NCI-H2081 (cell line): ENCODE data around the gene C10orf62.
"Not testable (repeated sequence)": the region's sequence is repeated elsewhere in the genome, so short reads cannot be mapped to it uniquely, and the experiment has no call there.

Experiments used
- DNase-seq, 2 experiments: peaks; one replicate each; lab custom pipeline; 2025; lab: John Stamatoyannopoulos, UW

Gene C10orf62

DNA sequence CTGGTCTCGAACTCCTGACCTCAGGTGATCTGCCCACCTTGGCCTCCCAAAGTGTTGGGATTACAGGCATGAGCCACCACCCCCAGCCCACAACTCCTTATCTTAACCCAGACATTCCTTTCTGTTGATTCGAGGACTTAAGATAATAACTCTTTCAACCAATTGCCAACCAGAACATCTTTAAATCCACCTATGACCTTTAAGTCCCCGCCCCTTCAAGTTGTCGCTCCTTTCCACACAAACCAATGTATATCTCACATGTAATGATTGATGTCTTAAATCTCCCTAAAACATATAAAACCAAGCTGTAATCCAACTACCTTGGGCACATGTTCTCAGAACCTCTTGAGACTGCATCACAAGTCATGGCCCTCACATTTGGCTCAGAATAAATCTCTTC, 24.7 kb upstream of the C10orf62 start:
- DNase-seq: no peak

DNA sequence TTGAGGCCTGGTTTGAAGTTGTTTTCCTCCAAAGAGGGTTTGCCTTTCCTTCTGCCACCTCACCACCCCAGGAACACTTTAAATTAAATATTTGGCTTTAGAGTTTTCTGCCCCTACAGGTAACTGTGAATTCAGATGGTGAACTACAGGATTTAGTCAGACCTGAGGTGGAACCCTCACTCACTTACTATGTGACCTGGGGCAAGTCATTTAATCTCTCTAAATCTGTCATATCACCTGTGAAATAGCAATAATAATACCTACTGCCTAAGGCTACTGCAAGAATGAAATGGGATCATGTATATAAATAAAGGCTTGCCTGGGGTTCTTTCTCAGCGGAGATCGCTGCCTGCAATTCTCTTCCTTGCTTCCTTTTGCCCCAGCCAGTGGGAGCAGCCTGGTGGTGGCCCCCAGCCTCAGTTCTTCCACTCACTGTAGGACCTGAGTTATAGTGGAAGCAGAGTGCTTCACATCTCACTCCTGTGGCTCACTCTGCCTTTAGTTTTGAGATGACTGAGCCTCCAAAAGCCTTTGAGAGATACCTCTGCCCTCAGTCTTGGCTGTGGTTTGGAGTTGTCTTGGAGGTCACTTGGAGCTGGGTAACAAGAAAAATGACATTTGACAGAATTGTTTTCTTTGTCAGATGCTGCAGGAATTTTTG, 23.1 kb upstream of the C10orf62 start:
- DNase-seq: no peak

DNA sequence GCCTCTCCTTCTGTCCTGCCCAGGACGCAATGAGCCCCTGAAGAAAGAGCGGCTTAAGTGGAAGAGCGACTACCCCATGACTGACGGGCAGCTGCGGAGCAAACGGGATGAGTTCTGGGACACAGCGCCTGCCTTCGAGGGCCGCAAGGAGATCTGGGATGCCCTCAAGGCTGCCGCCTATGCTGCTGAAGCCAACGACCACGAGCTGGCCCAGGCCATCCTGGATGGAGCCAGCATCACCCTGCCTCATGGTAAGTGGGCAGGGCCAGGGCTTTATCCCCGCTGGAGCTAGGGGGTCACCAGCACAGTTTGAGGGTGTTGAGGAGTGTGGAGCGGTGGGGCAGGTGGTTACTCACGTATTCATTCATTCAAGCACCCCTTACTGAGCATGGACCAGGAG, 21.6 kb upstream of the C10orf62 start:
- DNase-seq: no peak

DNA sequence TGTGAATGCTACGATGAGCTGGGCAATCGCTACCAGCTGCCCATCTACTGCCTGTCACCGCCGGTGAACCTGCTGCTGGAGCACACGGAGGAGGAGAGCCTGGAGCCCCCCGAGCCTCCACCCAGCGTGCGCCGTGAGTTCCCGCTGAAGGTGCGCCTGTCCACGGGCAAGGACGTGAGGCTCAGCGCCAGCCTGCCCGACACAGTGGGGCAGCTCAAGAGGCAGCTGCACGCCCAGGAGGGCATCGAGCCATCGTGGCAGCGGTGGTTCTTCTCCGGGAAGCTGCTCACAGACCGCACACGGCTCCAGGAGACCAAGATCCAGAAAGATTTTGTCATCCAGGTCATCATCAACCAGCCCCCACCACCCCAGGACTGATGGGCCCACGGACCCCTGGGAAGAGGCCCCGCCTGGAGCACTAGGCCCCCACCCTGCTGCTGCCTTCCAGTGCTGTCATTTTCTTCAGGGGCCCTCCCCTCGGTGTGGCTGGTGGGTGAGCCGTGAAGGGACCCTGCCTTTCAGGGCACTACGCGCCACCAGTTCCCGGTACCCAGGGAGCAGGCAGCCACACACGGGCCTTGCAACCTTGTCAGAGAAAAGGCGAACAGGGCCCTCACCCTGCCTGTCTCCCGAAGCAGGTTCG, 19.3 kb upstream of the C10orf62 start:
- no peak for DNase-seq

DNA sequence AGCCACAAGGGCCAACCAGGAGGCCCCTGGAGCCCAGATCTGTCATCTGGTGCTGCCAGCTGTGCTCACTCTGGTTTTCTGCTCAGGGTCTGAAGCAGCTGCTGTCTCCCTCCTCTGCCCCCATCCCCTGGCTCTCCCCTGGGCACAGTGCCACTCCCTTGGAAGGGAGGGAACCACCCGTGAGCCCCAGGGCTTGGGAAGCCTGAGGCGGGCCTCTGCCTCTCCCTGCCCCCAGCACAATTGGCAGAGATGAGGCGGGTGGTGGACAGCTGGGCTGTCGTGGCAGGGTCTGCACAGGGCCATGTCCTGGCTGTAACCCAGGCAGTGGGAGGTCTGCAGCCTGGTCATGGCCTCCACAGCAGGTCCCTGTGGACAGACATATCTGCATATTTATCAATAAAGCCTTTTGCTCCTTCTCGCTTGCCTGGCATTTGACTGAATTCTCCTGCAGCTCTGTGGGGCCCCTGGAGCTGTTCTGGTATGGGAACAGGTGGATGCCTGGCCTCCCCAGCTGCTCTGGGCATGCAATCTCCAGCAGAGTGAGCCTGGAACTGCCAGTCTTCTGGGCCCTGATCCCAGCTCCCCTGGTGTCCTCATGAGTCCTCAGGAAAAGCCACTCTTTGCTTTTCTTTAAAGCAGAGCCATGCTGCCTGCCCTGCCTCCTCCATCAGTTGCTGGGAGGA, 18.6 kb upstream of the C10orf62 start:
- no peak for DNase-seq

DNA sequence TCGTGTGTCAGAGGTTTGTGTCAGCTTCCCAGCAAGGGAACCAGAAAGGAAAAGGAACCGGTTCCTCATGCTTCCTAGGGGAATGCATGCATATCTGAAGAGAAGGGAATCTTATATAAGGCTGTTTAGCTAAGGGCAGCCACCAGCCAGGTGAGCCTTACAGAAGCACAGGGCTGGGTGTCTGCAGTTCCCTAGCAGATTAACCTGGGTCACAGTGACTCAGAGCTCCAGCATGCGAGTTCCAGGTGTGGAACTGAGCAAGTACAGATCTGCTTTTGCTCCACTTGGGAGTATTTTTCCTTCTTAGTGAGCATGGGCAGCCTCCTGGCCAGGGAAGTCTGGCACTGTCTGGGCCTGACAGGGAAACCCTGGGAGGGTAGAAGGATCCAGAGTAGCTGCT, 17.9 kb upstream of the C10orf62 start:
- DNase-seq: no peak

DNA sequence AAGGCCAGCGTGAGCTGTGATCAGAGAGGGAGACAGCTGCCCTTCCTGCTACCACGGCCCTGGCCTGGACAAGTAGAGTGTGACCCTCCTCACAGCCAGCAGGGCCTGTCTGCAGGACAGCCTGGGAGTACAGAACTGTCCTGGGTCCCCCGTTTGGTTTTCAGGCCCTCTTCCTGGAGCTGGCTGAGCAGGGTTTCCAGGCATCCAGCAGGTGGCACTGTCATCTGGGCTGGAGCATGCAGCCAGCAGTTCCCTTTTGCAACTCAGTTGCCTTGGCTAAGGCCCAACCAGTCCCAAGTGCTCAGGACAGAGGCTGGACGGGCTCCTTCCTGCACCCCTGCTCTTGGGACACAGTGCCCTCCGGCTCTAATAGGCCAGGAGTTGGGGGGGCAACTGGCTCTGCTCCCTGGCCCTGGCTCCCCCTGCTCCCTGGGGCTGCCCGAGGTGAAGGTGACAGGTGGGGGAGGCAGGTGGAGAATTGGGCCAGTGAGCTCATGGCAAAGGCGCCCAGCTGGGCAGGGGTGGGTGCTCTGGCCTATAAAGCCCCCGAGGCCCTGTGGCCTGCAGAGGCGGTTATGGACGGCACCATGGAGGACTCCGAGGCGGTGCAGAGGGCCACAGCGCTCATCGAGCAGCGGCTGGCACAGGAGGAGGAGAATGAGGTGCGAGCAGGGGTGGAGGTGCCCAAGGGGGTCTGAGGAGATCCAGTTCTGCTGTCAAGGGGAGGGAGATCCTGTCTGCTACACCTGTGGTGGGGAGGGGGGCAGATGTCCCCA, 17.1 kb upstream of the C10orf62 start, which contains the start of gene ANKRD2:
TSS of gene ANKRD2 (plus strand) at position 566 of the 776 bp plus-strand sequence. CDS start at position 576, 10 bp downstream.
- peak; percentile 16 to 24 for DNase-seq

DNA sequence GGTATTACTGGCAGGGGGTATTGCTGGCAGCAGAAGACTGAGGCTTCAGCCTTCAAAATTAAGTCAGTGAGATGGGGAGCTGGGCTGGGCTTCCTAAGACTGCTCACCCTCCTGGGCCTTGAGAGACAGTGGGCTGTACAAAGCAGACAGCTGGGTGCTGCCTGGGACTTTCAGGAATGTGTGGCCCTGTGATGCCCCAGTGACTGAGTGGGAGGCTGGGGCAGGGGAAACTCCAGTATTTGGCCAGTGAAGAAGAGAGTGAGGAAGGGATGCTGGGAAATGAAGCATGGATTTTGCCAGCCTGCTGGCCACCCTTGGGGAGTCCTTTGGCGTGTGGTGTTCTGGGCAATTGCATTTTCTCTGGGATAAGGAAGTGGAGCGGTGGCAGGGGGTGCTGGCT, 16.5 kb upstream of the C10orf62 start:
- no peak for DNase-seq

DNA sequence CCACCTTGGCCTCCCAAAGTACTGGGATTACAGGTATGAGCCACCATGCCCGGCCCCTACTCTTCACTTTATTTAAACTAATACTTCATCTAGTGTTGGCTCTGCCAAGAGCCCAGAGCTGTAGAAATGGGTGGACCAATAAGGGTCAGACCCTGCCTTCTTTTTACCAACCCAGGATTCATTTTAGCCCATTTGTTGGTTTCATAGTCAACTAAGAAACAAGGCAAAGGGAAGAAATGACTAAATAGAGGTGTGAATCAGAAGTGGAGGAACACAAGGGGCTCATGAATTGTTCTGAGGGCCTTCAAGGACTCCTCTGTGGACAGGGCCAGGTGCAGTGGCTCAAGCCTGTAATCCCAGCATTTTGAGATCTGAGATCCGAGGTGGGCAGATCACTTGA, 15.8 kb upstream of the C10orf62 start:
- DNase-seq: no peak

DNA sequence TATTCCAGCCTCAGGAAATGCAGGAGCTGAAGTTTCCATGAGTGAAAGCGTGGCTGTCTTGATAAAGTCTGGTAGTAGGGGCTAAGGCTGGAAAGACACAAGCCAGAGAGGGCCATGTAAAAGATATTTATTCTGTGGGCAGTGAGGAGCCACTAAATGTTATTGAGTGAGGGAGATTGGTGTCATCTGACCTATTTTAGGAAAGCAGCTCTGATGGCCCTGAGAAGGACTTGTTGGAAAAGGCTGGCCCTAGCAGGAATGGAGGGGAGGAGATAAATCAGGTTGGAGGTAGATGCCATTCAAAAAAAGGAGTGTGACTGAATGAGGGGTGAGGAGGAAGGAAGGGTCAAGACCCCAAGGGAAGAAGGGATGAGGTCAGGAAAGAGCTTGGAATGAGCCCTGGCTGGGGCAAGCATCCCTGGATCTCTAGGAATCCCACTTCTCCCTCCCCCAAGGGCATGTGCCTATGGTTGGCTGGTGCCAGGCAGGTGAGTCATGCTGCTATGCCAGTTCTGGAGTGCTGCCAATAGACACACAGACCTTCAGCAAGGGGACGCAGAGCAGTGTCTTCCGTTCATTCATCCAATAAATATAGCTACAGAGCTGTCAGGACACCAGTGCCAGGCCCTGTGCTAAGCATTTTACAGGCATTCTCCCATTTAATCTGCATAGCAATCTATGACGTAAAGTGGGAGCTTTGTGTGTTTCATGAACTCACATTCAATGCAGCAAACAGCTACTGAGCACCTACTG, 15.0 kb upstream of the C10orf62 start:
- DNase-seq: peak; percentile 63 to 79

DNA sequence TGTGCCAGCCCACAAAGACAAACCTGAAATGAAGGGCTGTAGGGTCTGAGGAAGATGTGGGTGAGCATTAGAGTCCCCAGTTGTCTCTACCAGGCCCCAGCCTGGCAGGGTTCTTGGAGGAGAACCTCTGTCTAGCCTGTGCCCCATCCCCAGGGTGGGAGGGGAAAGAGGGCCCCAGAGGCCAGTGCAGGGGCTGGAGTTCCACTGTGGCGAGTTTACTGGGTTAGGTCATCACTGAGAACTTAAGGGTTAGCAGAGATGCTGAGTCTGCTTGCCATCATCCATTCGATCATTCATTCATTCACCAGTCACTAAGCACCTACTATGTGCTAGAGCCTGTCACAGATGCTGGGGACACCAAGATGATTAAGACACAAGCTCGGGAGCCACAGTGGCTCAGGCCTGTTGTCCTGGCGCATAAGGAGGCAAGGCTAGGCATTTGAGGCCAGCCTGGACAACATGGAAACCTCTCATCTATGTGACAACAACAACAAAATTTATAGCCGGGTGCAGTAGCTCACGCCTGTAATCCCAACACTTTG, 14.3 kb upstream of the C10orf62 start:
- no peak for DNase-seq

DNA sequence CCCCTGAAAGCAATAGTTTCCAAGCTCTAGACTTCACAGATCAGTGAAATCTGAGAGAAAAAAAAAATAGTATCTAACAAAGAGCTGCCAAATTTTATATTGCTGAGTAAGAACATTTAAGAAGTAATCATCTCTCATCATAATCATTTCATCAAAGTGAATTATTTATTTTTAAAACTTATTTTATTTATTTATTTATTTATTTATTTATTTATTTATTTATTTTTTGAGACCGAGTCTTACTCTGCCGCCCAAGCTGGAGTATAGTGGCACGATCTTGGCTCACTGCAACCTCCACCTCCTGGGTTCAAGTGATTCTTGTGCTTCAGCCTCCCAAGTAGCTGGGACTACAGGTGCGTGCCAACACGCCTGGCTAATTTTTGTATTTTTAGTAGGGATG, 13.0 kb upstream of the C10orf62 start:
- DNase-seq: not testable (repeated sequence)

DNA sequence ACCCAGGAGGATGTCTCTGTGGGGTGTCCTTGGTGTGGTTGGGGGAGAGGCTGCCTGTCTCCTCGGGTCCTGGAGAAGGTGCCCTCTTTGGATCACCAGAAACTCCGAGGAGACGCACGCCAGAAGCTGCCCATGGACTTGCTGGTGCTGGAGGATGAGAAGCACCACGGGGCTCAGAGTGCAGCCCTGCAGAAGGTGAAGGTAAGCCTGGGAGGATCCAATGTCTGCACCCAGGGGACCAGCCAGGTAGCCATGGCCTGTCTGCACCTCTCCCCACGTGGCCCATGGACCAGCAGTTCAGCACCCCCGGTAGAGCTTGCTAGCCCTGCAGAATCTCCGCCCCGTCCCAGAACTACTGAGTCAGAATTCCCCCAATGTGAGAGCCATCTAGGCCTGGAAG, 11.8 kb upstream of the C10orf62 start:
- DNase-seq: no peak

DNA sequence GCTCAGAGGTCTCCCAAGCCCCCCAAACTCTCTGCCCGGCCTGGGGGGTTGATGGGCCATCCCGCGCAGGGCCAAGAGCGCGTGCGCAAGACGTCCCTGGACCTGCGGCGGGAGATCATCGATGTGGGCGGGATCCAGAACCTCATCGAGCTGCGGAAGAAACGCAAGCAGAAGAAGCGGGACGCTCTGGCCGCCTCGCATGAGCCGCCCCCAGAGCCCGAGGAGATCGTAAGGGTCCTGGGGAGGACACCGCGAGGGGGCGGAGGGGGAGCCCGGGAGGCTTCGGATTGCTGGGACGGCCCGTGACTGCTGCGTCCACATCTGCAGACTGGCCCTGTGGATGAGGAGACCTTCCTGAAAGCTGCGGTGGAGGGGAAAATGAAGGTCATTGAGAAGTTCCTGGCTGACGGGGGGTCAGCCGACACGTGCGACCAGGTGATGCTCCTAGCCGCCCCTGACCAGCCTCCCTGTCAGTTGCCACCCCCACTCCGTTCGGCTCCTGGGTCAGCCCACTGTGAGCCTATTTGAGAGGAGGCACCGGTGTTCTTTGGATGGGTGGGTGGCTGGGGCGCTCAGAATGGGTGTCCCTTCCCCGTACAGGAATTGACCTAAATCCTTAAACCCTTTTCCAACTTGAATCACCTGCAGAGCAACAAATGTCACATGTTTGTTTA, 11.2 kb upstream of the C10orf62 start:
- no peak for DNase-seq

DNA sequence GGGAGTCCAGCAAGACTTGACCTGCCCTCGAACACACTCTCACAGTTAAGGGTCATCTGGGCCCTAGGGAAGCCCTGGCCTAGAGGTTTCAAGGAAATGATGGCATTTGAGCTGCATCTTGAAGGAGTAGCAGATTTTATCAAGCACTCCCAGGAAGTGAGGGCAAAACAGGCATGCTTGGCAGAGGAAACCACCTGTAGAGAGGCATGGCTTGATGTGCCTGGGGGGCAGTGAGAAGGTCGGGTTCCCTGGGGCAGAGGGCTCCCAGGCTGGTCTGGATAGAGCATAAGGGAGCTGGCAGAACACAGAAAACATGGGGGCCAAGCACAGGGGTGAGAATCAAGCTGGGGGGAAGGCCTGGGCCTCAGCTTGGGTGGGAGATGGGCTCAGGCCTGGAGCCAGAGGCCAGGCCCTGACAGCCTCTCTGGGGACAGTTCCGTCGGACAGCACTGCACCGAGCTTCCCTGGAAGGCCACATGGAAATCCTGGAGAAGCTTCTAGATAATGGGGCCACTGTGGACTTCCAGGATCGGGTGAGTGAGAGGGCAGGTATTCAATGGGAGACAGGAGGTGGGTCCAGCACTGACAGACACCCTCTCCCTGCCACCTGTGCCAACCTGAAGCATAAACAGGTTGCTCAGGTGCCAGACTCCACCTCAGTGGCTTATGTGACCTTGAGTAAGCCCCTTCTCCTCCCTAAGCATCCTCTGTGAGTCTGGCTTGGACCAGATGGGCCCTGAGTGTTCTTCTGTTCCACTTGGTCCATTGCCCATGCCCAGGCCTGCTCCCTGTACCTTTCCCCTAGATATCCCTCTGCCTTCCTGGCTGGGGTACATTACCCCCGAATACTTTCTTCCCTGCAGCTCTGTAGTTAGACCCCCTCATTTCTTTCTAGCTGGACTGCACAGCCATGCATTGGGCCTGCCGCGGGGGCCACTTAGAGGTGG, 8.8 kb upstream of the C10orf62 start:
- no peak for DNase-seq

DNA sequence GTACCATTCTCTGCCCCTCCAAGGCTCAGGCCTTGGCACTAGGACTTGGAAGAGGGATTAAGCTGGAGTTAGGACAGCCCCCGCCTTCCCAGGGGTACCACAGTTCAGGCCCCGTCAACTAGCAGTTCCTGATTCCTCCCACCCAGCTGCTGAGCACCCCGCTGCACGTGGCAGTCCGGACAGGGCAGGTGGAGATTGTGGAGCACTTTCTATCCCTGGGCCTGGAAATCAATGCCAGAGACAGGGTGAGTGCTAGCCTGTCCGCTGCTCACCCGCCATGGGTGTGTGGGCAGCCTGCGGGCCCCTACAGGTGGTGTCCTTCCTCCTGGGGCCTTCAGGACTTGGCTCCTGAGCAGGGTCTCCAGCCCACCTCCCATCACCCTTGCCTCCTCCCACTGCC, 7.4 kb upstream of the C10orf62 start:
- no peak for DNase-seq

DNA sequence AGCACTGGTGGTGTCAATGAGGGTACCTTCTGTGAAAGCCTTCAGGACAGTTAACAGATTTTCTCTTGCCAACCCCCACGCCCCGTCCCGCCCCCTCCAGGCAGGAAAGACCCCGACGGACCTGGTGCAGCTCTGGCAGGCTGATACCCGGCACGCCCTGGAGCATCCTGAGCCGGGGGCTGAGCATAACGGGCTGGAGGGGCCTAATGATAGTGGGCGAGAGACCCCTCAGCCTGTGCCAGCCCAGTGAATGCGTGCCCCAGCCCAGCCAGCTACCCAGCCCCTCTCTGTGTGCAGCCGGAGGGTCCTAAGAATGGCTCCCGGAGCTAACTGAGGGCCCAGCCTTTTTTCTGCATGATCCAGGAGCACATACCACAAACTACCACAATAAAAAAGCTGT, 6.0 kb upstream of the C10orf62 start:
- DNase-seq: no peak

DNA sequence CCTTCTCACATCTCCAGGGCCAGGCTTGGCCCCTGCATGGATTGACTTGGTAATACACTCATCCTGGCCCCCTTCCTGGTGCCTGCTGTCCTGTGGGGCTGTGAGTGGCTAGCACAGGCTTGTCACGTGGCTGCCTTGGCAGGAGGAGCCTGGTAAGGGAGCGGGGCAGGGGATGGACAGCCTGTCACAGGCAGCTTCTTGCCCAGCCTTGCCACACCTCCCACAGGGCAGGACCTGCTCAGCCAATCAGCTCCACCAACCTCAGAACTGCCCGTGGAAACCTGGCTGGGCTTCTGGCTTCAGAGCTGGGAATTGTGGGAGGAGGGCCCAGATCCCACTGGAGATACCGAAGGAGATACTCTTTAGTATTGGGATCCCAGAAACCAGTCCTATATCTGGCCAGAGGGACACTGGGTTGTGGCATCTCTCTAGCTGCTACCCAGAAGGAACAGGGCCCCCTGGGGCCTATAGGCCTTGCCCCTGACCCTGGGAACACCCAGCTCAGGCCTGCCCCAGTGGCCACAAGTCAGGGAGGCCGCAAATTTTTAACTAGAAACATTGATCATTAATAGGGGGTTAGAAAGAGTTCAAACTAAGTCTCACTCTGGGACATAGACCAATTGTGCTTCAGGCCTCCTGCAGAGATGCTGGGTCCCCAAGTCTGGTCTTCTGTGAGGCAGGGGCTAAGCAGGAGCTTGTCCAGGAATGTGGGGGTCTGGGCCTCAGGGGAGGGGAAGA, 5.3 kb upstream of the C10orf62 start, which contains the start of gene HOGA1:
TSS of gene HOGA1 (plus strand) at position 330 of the 738 bp plus-strand sequence. CDS start at position 645, 315 bp downstream.
- DNase-seq: no peak
